Endothelial cell of umbilical vein (primary cell): ENCODE data around the gene CUX1. TPM values are rescaled to one million over a fixed set of nuclear protein-coding genes. Genes with fewer than 3 reads are reported as not detected.

Experiments used
- BruUV-seq: library from RNA; stranded (reverse); fragments of 400-500 nt; replicated peaks from 2 replicates; lab custom pipeline; 2021; lab: Mats Ljungman, UMichigan
- CTCF ChIA-PET: fragments of 300-600, 350-600 bp; sonication (Branson Sonifier 250); formaldehyde crosslinking; loops from one replicate; lab custom pipeline; 2021; ENCODE audit warnings: antibody characterized with exemption, inconsistent platforms; lab: Charles Lee
- POLR2A ChIA-PET: fragments of 300-600, 350-600 bp; sonication (Branson Sonifier 250); formaldehyde crosslinking; loops from one replicate; lab custom pipeline; 2021; ENCODE audit warnings: antibody characterized with exemption, inconsistent platforms; lab: Charles Lee
- DNase-seq: peaks from one replicate; pipeline ENCODE4 v3.0.0-alpha.2; 2011; ENCODE audit warnings: low read depth, low spot score
- FAIRE-seq: peaks from 2 replicates; lab custom pipeline; 2011; peaks lifted over from hg19 to GRCh38; lab: Jason Lieb, UNC
- H2AFZ ChIP-seq: 2 replicates; pipeline ENCODE4 v1.6.0; 2012; ENCODE audit warnings: low read depth, low read length, control low read depth, inconsistent platforms
- H3K27ac ChIP-seq: 2 replicates; pipeline ENCODE4 v1.5.1; 2011; ENCODE audit warnings: low read depth, mild to moderate bottlenecking, control low read depth, low read length, moderate library complexity; ENCODE audit not compliant: insufficient read depth
- H3K27me3 ChIP-seq, 2 experiments: 2 replicates each; pipeline versions ENCODE4 v1.6.0 to v1.6.1; 2011; ENCODE audit warnings: low read length in 2 of 2, mixed read lengths in 1 of 2; ENCODE audit not compliant: control insufficient read depth in 2 of 2, insufficient read depth in 2 of 2
- H3K36me3 ChIP-seq, 2 experiments: 2 replicates in 1 of 2; 3 replicates in 1 of 2; pipeline ENCODE4 v1.5.1; 2011; ENCODE audit warnings: low read length in 2 of 2, mild to moderate bottlenecking in 1 of 2, moderate library complexity in 1 of 2; ENCODE audit not compliant: control insufficient read depth in 2 of 2, insufficient read depth in 2 of 2; ENCODE audit errors: extremely low read depth in 1 of 2
- H3K4me1 ChIP-seq: 3 replicates; pipeline ENCODE4 v1.5.1; 2011; ENCODE audit warnings: mild to moderate bottlenecking, low read length; ENCODE audit not compliant: control insufficient read depth, insufficient read depth; ENCODE audit errors: extremely low read depth
- H3K4me2 ChIP-seq: 2 replicates; pipeline ENCODE4 v1.6.1; 2011; ENCODE audit warnings: low read length, control low read depth, mixed read lengths; ENCODE audit not compliant: insufficient read depth
- H3K4me3 ChIP-seq, 3 experiments: fragments of 200-600 bp in 1 of 3; sonication (generic), shearing (Covaris generic) in 1 of 3; replicated peaks in 1 of 3; 2 replicates each; pipeline ENCODE4 v1.5.1; 2011 to 2016; ENCODE audit warnings: control low read depth in 3 of 3, low read length in 3 of 3, mild to moderate bottlenecking in 2 of 3, inconsistent platforms in 1 of 3, low read depth in 1 of 3, moderate library complexity in 1 of 3; ENCODE audit not compliant: insufficient read depth in 1 of 3
- H3K79me2 ChIP-seq: 2 replicates; pipeline ENCODE4 v1.6.0; 2012; ENCODE audit warnings: low read length, inconsistent platforms; ENCODE audit not compliant: control insufficient read depth, insufficient read depth
- H3K9ac ChIP-seq: replicated peaks from 2 replicates; pipeline ENCODE3; 2011; ENCODE audit warnings: low read length, control low read depth; ENCODE audit not compliant: insufficient read depth; ENCODE audit errors: extremely low read depth
- H3K9me1 ChIP-seq: replicated peaks from 3 replicates; pipeline ENCODE4 v1.6.0; 2011; ENCODE audit warnings: mild to moderate bottlenecking, low read length; ENCODE audit not compliant: control insufficient read depth, insufficient read depth; ENCODE audit errors: extremely low read depth
- H3K9me3 ChIP-seq: replicated peaks from 2 replicates; pipeline ENCODE4 v1.5.1; 2012; ENCODE audit warnings: low read length, inconsistent platforms; ENCODE audit not compliant: control insufficient read depth, insufficient read depth
- H4K20me1 ChIP-seq: replicated peaks from 2 replicates; pipeline ENCODE3; 2011; ENCODE audit warnings: mild to moderate bottlenecking, low read length; ENCODE audit not compliant: control insufficient read depth, insufficient read depth; ENCODE audit errors: extremely low read depth
- CTCF ChIP-seq, 2 donors: IDR thresholded peaks; 1 replicate in 1 of 2; 2 replicates in 1 of 2; pipeline ENCODE4 v1.5.1; 2011; ENCODE audit warnings: low read length in 2 of 2, mild to moderate bottlenecking in 2 of 2, moderate library complexity in 2 of 2, control low read depth in 1 of 2, inconsistent platforms in 1 of 2, low read depth in 1 of 2; ENCODE audit not compliant: insufficient read depth in 1 of 2; ENCODE audit errors: extremely low read depth in 1 of 2
- FOS ChIP-seq: IDR thresholded peaks from 2 replicates; pipeline ENCODE4 v1.6.1; 2011; ENCODE audit warnings: mild to moderate bottlenecking, low read length, moderate library complexity, borderline replicate concordance; ENCODE audit not compliant: insufficient read depth
- GATA2 ChIP-seq: IDR thresholded peaks from 2 replicates; pipeline ENCODE4 v1.7.0; 2011; ENCODE audit warnings: low read depth, mild to moderate bottlenecking, moderate library complexity, mixed read lengths, low read length; ENCODE audit not compliant: insufficient read length, insufficient read depth
- MYC ChIP-seq: IDR thresholded peaks from one replicate; pipeline ENCODE4 v1.6.1; 2011; ENCODE audit warnings: mild to moderate bottlenecking, low read depth, low read length
- POLR2A ChIP-seq: IDR thresholded peaks from 2 replicates; pipeline ENCODE4 v1.6.1; 2012; ENCODE audit warnings: low read depth, mild to moderate bottlenecking, control low read depth, low read length
- POLR2AphosphoS5 ChIP-seq: IDR thresholded peaks from 2 replicates; pipeline ENCODE4 v1.6.1; 2012; ENCODE audit warnings: low read depth, mild to moderate bottlenecking, control low read depth, low read length, moderate library complexity; ENCODE audit not compliant: insufficient read depth
- dilution Hi-C: fragments of 300-500 bp; cut with MboI; formaldehyde crosslinking; loops from one replicate; pipeline ENCODE4 v1.15.0; 2019; ENCODE audit warnings: low sequenced_read_pairs; ENCODE audit not compliant: extremely low pct_ligation_motif_present
- intact Hi-C: fragments of 100-400 bp; cut with micrococcal nuclease; formaldehyde crosslinking; loops from one replicate; pipeline ENCODE4 v1.10.0; 2022
- polyA plus RNA-seq, 4 experiments: library from polyadenylated mRNA; depleted of rRNA in 3 of 4; stranded (reverse) in 3 of 4; unstranded in 1 of 4; fragments of >200 nt; gene quantifications; 2 replicates each; pipeline versions ENCODE4 v1.2.1 to v1.2.3, GENCODE V29; 2011 to 2012; ENCODE audit warnings: missing spikeins in 1 of 4
- total RNA-seq: library from RNA; stranded (reverse); gene quantifications from 2 replicates; pipeline ENCODE4 v1.2.3, GENCODE V29; 2021

Gene CUX1
- total and polyA plus RNA-seq, 2 donors (not counting 3 experiments of a cell fraction or from before 2014, with no cell fraction given) = 13.8 to 49.8 TPM

GRCh38 chr7:101943306-101943705, 125.9 kb downstream of the CUX1 start:
- Histone ChIP-seq H3K27me3 (no peaks in the 10 kb centered on the region), H3K27ac (no peak overlapping the region), H3K9ac (no peak overlapping the region), H3K79me2 (no peaks in the 10 kb centered on the region), H3K9me3 (no peaks in the 10 kb centered on the region), H3K4me2 (no peak overlapping the region), H3K36me3 (no peaks in the 10 kb centered on the region), H3K4me3 (no peak overlapping the region), H3K4me1 (peaks cover 14% of the 10 kb centered on the region), H4K20me1 (no peaks in the 10 kb centered on the region), H2AFZ (no peak overlapping the region), H3K9me1 (no peaks in the 10 kb centered on the region)
- no TSS peak for BruUV-seq
- FAIRE-seq = no peak
- TF ChIP-seq FOS = no peak
- no peak for TF ChIP-seq MYC
- no peak for TF ChIP-seq GATA2
- TF ChIP-seq CTCF (IDR thresholded peaks at IDR 0.05; ENCODE audit: extremely low read depth in 1 of 2, insufficient read depth in 1 of 2, low read depth in 1 of 2, low read length in 2 of 2) = no peak
- TF ChIP-seq POLR2AphosphoS5 = no peak
- DNase-seq = no peak
- ChIA-PET POLR2A (no interaction called here), CTCF (no interaction called here)
- intact Hi-C loops (no loop called here), dilution Hi-C loops (no loop called here)

GRCh38 chr7:101943889-101944600, 126.6 kb downstream of the CUX1 start:
- dilution Hi-C loops (no loop called here), intact Hi-C loops (no loop called here)
- ChIA-PET POLR2A (no interaction called here), CTCF (no interaction called here)
- BruUV-seq = no TSS peak
- Histone ChIP-seq H3K4me1 (peaks cover 15% of the 10 kb centered on the region), H3K9me3 (no peaks in the 10 kb centered on the region), H3K9me1 (no peaks in the 10 kb centered on the region), H4K20me1 (no peaks in the 10 kb centered on the region), H3K27ac (no peak overlapping the region), H3K79me2 (no peaks in the 10 kb centered on the region), H3K4me2 (no peak overlapping the region), H3K27me3 (no peaks in the 10 kb centered on the region), H3K9ac (no peak overlapping the region), H3K36me3 (no peaks in the 10 kb centered on the region), H3K4me3 (no peak overlapping the region), H2AFZ (no peak overlapping the region)
- DNase-seq (no peak), FAIRE-seq (no peak)
- TF ChIP-seq FOS = no peak
- no peak for TF ChIP-seq GATA2
- TF ChIP-seq MYC = no peak
- TF ChIP-seq POLR2A = no peak
- no peak for TF ChIP-seq CTCF (IDR thresholded peaks at IDR 0.05; ENCODE audit: extremely low read depth in 1 of 2, insufficient read depth in 1 of 2, low read depth in 1 of 2, low read length in 2 of 2)
